Activated CD8-positive, alpha-beta memory T cell treated with anti-CD3 and anti-CD28 coated beads for 4 hours (primary cell): ENCODE results near the gene C2.

ENCODE experiments used
- DNase-seq, 2 donors: peaks; one replicate each; pipeline ENCODE4 v3.0.0-alpha.2; 2020; ENCODE audit warnings: low read depth in 2 of 2

C2 gene

GRCh38 chr6:31927242-31927862, at the start of gene C2:
C2 (plus strand) TSS chr6:31927717; CDS start chr6:31927753, 36 bp downstream.
- DNase-seq, result no peak

GRCh38 chr6:31878222-31878621, 49.3 kb upstream of the C2 start:
- DNase-seq, result no peak

GRCh38 chr6:31878726-31879125, 48.8 kb upstream of the C2 start, which contains the start of gene SLC44A4:
SLC44A4 (minus strand) TSS chr6:31878997; CDS start chr6:31878980, 17 bp downstream.
- DNase-seq, result no peak

- no peak for DNase-seq
These were observed 48.4 kb upstream of the C2 start for GRCh38 chr6:31879143-31879542.

- DNase-seq, result no peak
These were observed 47.6 kb upstream of the C2 start for GRCh38 chr6:31879901-31880300.

GRCh38 chr6:31880616-31881015, 46.9 kb upstream of the C2 start:
- no peak for DNase-seq

- DNase-seq, result no peak
These were observed 46.2 kb upstream of the C2 start for GRCh38 chr6:31881136-31881859.

- DNase-seq, result no peak
These were observed 45.2 kb upstream of the C2 start for GRCh38 chr6:31882344-31882743.

- no peak for DNase-seq
These were observed 43.8 kb upstream of the C2 start for GRCh38 chr6:31883676-31884075.

- DNase-seq, result no peak
These were observed 42.9 kb upstream of the C2 start for GRCh38 chr6:31884528-31885035.

- DNase-seq, result no peak
These were observed 41.0 kb upstream of the C2 start for GRCh38 chr6:31886541-31886991.

GRCh38 chr6:31887173-31888007, 40.1 kb upstream of the C2 start:
- DNase-seq, result no peak

- DNase-seq, result no peak
These were observed 39.0 kb upstream of the C2 start for GRCh38 chr6:31888276-31889258.

GRCh38 chr6:31889331-31889972, 38.1 kb upstream of the C2 start:
- no peak for DNase-seq

- DNase-seq, result no peak
These were observed 34.7 kb upstream of the C2 start for GRCh38 chr6:31892821-31893220.

GRCh38 chr6:31896493-31896855, 31.0 kb upstream of the C2 start:
- DNase-seq, result no peak

GRCh38 chr6:31896856-31897611, 30.5 kb upstream of the C2 start:
- DNase-seq, result no peak

- peak; percentile 66 to 67 for DNase-seq
These were observed 29.7 kb upstream of the C2 start, which contains the start of gene EHMT2 for GRCh38 chr6:31897612-31898382. EHMT2 (minus strand) TSS chr6:31897698; CDS start chr6:31897677, 21 bp downstream.
